ENCODE measurements around the gene ERH. TPM values are rescaled to one million over a fixed set of nuclear protein-coding genes. Genes with fewer than 3 reads are reported as not detected.

ERH gene
- total and polyA plus RNA-seq, 8 donors, result 134 to 309 (median 279) TPM

GRCh38 chr14:69401841-69402240 lies 3.7 kb upstream of the ERH start:
- no peak for TF ChIP-seq CTCF (IDR thresholded peaks at IDR 0.05)
- intact Hi-C loops (cut with DNase I), result no loop called here

GRCh38 chr14:69400154-69400553 lies 2.1 kb upstream of the ERH start:
- H3K4me1 ChIP-seq, result peaks cover 33 to 58% of the 10 kb centered on the region in 2 donors
- intact Hi-C loops (cut with DNase I), result no loop called here
- H3K9me3 ChIP-seq, result no peaks in the 10 kb centered on the region
- no peak for DNase-seq
- no peak for TF ChIP-seq CTCF (IDR thresholded peaks at IDR 0.05)
- H3K36me3 ChIP-seq, result peaks cover 0 to 15% of the 10 kb centered on the region in 2 donors
- H3K4me3 ChIP-seq, result peak overlapping the region in 1 of 2 donors; percentile 84
- no peaks in the 10 kb centered on the region for H3K27me3 ChIP-seq
- H3K27ac ChIP-seq, result no peak overlapping the region
- ATAC-seq, result no peak

More at GRCh38 chr14:69401841-69402240, 3.7 kb upstream of the ERH start:
- Histone ChIP-seq H3K27me3 (no peaks in the 10 kb centered on the region), H3K27ac (no peak overlapping the region), H3K4me3 (no peak overlapping the region), H3K9me3 (no peaks in the 10 kb centered on the region), H3K4me1 (peaks cover 32 to 44% of the 10 kb centered on the region in 2 donors), H3K36me3 (peaks cover 0 to 4% of the 10 kb centered on the region in 2 donors)
- DNase-seq (no peak), ATAC-seq (no peak)

GRCh38 chr14:69399750-69400149 lies 1.7 kb upstream of the ERH start:
- Histone ChIP-seq H3K27me3 (no peaks in the 10 kb centered on the region), H3K36me3 (peaks cover 0 to 19% of the 10 kb centered on the region in 2 donors), H3K4me3 (peak overlapping the region; percentile 84 to 91), H3K27ac (no peak overlapping the region), H3K4me1 (peaks cover 33 to 58% of the 10 kb centered on the region in 2 donors), H3K9me3 (no peaks in the 10 kb centered on the region)
- TF ChIP-seq CTCF (IDR thresholded peaks at IDR 0.05), result no peak
- ATAC-seq, result no peak
- DNase-seq, result no peak
- intact Hi-C loops (cut with DNase I), result no loop called here

- DNase-seq (no peak), ATAC-seq (no peak)
- H3K9me3 ChIP-seq, result no peaks in the 10 kb centered on the region
- H3K27me3 ChIP-seq, result no peaks in the 10 kb centered on the region
- intact Hi-C loops (cut with DNase I), result no loop called here
- peaks cover 33 to 56% of the 10 kb centered on the region in 2 donors for H3K4me1 ChIP-seq
- peak overlapping the region; percentile 89 to 95 for H3K27ac ChIP-seq
- peak overlapping the region; percentile 84 to 91 for H3K4me3 ChIP-seq
- no peak for TF ChIP-seq CTCF (IDR thresholded peaks at IDR 0.05)
- H3K36me3 ChIP-seq, result peaks cover 0 to 25% of the 10 kb centered on the region in 2 donors
Measured at GRCh38 chr14:69398818-69399210, 715 bp upstream of the ERH start.

- no peaks in the 10 kb centered on the region for H3K27me3 ChIP-seq
- H3K27ac ChIP-seq, result no peak overlapping the region
- TF ChIP-seq CTCF (IDR thresholded peaks at IDR 0.05), result no peak
- intact Hi-C loops (cut with DNase I), result no loop called here
- no peak overlapping the region for H3K4me3 ChIP-seq
- H3K4me1 ChIP-seq, result peaks cover 24 to 60% of the 10 kb centered on the region in 2 donors
- no peak for DNase-seq
- peaks cover 0 to 53% of the 10 kb centered on the region in 2 donors for H3K36me3 ChIP-seq
- ATAC-seq, result no peak
- no peaks in the 10 kb centered on the region for H3K9me3 ChIP-seq
Measured at GRCh38 chr14:69395929-69396328, 2.2 kb downstream of the ERH start.

Measured in left lung (tissue), 10 donors.